ENCODE measurements around the gene FHOD3.

GRCh38 chr18:36543991-36544725 lies 246.6 kb downstream of the FHOD3 start:
- TF ChIP-seq CTCF (IDR thresholded peaks at IDR 0.05) (no peak), POLR2A (IDR thresholded peaks at IDR 0.05) (no peak)

All from uterus (tissue), 2 donors.